ENCODE measurements around the gene TMEM168.
"Not testable (repeated sequence)": the region's sequence is repeated elsewhere in the genome, so short reads cannot be mapped to it uniquely, and the experiment has no call there.

Gene TMEM168

GRCh38 chr7:112777406-112777805 is 12.8 kb downstream of the TMEM168 start:
- no peak for DNase-seq

GRCh38 chr7:112771166-112771565 is 19.0 kb downstream of the TMEM168 start:
- no peak for DNase-seq

GRCh38 chr7:112770051-112770450 is 20.1 kb downstream of the TMEM168 start:
- no peak for DNase-seq

GRCh38 chr7:112765105-112765504 is 25.1 kb downstream of the TMEM168 start:
- no peak for DNase-seq

GRCh38 chr7:112763996-112764395 is 26.2 kb downstream of the TMEM168 start:
- no peak for DNase-seq

GRCh38 chr7:112763298-112763697 is 26.9 kb downstream of the TMEM168 start:
- no peak for DNase-seq

GRCh38 chr7:112759905-112760304 is 30.3 kb downstream of the TMEM168 start:
- no peak for DNase-seq

- no peak for DNase-seq
Observed at GRCh38 chr7:112757337-112757736, 32.9 kb downstream of the TMEM168 start.

GRCh38 chr7:112753298-112753697 is 36.9 kb downstream of the TMEM168 start:
- DNase-seq, result no peak

GRCh38 chr7:112752576-112752975 is 37.6 kb downstream of the TMEM168 start:
- DNase-seq, result no peak

GRCh38 chr7:112749775-112750174 is 40.4 kb downstream of the TMEM168 start:
- DNase-seq, result no peak

GRCh38 chr7:112748381-112748780 is 41.8 kb downstream of the TMEM168 start:
- DNase-seq, result no peak

- DNase-seq, result no peak
Observed at GRCh38 chr7:112745635-112746034, 44.6 kb downstream of the TMEM168 start.

GRCh38 chr7:112744818-112745217 is 45.4 kb downstream of the TMEM168 start:
- no peak for DNase-seq

GRCh38 chr7:112743811-112744210 is 46.4 kb downstream of the TMEM168 start:
- no peak for DNase-seq

GRCh38 chr7:112740667-112741066 is 49.5 kb downstream of the TMEM168 start:
- no peak for DNase-seq

- no peak for DNase-seq
Observed at GRCh38 chr7:112739436-112740180, 50.6 kb downstream of the TMEM168 start.

- DNase-seq, result no peak
Observed at GRCh38 chr7:112735261-112735660, 54.9 kb downstream of the TMEM168 start.

GRCh38 chr7:112731324-112731723 is 58.9 kb downstream of the TMEM168 start:
- not testable (repeated sequence) for DNase-seq

GRCh38 chr7:112726076-112726475 is 64.1 kb downstream of the TMEM168 start:
- DNase-seq, result no peak

- DNase-seq, result no peak
Observed at GRCh38 chr7:112723416-112723815, 66.8 kb downstream of the TMEM168 start.

- no peak for DNase-seq
Observed at GRCh38 chr7:112721366-112721765, 68.8 kb downstream of the TMEM168 start.

GRCh38 chr7:112715525-112715924 is 74.7 kb downstream of the TMEM168 start:
- no peak for DNase-seq

- DNase-seq, result no peak
Observed at GRCh38 chr7:112714917-112715316, 75.3 kb downstream of the TMEM168 start.
